ENCODE measurements around the gene NFIA.
A peak's percentile ranks its signal among the peaks of the same experiment; 100 is the strongest.
"Not testable (repeated sequence)": the region's sequence is repeated elsewhere in the genome, so short reads cannot be mapped to it uniquely, and the experiment has no call there.

Gene NFIA

DNA sequence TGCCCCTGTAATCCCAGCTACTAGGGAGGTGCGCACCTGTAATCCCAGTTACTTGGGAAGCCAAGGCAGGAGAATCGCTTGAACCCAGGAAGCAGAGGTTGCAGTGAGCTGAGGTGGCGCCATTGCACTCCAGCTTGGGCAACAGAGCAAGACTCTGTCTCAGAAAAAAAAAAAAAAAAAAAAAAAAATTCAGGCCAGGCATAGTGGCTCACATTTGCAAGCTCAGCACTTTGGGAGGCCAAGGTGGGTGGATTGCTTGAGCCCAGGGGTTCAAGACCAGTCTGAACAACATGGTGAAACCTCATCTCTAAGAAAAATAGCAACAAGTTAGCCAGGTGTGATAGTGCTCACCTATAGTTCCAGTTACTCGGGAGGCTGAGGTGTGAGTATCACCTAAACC is 20.8 kb upstream of the NFIA start:
- FAIRE-seq, result not testable (repeated sequence)

DNA sequence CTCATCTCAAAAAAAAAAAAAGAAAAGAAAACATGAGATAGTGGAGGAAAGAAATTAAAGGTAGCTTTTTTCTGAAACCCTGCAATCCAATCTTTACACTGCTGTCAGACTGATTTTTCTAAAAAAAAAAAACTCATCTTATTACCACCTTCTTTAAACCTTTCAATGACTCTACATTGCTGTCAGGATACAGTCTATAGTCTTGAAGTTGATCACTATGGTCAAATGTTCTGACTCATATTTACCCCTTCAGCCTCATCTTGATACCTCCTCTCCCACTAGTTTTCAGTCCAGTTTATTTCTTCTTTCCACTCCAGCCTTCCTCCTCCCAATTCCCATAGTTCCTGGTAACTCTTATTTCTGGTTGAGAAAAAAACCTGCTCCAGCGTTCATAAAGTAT is 17.7 kb upstream of the NFIA start:
- no peak for FAIRE-seq

DNA sequence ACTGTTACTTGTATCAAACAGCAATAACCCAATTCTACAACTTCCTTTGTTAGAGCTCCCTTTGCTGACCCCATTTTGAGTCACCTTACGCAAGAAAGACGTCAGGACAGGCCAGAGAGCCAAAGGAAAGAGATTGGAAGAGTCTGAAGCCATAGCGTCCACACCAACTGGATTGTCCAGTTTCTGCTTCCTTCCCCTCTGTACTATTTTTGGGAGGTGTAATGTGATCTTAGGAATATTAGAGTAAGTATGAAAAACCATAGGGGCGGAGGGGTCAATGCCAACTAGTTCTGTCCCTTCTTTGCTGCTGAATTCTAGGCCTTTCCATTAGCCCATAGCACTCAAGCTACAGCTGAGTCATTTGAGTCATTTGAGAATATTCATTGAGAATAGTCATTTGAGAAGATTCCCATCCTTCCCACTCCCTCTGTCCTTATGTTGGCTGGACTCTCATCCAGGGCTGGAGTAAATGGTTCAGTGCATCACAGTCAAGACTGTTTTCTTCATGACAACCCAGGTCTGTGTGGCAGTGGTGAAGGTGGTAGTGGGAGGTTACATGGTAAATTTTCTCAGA is 14.8 kb upstream of the NFIA start:
- FAIRE-seq, result no peak

DNA sequence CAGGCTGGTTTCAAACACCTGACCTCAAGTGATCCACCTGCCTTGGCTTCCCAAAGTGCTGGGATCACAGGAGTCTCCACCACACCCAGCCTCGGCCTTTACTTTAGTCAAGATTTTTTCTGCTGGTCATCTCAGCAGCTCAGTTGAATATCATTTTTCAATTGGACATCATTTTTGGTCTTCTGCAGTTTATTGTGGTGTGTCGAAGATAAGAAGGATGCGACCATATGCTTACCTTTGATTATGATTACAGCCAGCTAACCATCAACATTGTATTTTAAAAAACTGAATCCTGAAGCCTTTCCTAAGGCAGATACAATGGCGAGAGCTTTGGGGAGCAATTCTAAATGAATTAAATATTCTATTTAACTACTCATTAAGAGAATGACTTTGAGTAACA is 12.3 kb upstream of the NFIA start:
- no peak for FAIRE-seq

DNA sequence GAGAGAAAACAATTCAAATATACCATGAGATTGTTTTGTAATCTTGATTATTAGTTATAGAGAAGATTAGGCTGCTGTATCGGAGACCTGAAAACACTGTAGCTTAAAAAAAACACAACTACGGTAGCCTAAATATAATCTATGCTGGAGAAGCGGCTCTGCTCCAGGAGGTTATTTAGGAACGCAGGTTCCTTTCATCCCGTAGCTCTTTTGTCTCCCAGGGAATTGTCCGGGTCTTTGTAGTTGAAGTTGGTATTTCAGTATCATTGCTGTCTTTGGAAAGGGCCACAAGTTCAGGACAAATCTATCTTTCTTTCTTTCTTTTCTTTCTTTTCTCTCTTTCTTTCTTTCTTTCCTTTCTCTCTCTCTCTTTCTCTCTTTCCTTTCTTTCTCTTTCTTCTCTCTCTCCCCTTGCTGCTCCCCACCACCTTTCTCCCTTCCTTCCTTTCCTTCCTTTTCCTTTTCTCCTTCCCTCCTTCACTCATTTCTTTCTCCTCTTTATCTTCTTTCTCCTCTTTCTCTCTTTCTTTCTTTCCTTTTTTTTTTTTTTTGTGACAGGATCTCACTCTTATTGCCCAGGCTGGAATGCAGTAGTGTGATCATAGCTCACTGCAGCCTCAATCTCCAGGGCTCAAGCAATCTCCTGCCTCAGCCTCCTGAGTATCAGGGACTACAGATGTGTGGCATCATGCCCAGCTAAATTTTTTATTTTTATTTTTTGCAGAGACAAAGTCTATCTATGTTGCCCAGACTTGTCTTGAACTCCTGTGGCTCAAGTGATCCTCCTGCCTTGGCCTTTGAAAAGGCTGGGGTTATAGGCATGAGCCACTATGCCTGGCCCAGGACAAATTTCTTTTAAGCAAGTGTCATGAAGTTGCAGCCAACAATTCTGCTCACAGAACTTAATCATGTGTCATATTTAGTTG is 10.9 kb upstream of the NFIA start:
- no peak for FAIRE-seq

DNA sequence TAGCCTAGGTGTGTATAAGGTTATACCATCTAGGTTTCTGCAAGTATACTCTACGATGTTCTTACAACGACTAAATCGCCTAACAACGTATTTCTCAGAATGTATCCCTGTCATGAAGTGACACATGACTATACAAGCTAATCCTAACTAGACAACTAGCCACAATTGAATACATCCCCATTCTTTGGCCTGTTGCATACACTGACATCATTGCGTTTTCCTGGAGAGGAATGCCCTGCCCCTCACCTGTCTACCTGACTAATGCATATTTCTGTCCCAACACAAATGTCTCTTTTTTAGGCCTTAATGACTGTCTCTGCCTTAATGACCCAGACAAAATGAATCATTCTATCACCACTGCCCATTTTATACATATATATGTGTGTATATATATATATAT is 8.5 kb upstream of the NFIA start:
- no peak for FAIRE-seq

DNA sequence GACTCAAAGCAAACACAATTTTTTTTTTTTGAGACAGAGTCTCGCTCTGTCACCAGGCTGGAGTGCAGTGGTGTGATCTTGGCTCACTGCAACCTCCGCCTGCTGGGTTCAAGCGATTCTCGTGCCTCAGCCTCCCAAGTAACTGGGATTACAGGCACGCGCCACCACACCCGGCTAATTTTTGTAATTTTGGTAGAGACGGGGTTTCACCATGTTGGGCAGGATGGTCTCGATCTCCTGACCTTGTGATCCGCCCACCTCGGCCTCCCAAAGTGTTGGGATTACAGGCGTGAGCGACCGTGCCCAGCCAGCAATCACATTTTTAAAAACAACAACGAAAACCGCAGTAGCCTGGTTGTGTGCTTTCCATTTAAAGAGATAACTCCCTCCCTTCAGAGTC is 6.5 kb upstream of the NFIA start:
- not testable (repeated sequence) for FAIRE-seq

DNA sequence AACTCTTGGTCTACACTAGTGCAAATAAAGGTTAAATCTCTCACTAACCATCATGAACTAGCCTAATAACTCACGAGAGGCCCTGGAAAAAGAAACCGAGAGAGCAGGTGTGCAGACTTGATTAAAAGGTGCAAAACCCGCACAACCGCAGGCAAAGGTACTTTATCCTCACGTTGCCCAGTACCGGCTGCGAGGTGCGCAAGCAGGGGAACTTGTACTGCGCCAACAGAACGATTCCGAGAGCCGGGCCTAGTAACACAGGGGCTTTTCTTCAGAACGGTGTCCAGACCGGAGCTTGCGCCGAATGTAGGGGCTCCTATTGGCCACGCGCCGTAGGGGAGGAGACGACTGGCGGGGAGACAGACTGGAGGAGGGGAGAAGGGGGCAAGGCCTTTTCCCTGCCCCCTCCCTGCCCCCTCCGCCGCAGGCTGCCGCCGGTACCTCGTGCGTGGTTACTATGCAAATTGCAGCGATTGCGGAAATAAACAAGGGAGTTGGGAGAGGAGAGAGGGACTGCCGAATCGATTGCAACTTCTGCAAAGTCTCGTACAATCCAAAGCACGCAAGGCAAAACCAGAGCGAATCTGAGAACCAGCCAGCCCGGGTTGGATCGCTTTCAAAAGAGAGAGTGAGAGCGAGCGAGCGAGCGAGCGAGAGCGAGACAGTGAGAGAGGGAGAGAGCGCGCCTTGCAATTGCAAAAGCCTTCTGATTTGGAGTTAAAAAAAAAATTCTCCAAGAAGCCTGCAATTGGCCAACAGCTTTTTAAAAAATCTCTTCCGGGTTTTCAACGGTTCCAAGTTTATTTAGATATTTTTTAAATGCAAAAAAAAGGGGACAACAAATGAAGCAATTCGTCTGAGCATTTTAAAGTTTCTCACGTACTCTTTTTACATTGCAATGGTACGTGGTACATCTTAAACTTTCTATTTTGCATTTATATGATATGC is 5.4 kb upstream of the NFIA start:
- peak; percentile 83 for FAIRE-seq

DNA sequence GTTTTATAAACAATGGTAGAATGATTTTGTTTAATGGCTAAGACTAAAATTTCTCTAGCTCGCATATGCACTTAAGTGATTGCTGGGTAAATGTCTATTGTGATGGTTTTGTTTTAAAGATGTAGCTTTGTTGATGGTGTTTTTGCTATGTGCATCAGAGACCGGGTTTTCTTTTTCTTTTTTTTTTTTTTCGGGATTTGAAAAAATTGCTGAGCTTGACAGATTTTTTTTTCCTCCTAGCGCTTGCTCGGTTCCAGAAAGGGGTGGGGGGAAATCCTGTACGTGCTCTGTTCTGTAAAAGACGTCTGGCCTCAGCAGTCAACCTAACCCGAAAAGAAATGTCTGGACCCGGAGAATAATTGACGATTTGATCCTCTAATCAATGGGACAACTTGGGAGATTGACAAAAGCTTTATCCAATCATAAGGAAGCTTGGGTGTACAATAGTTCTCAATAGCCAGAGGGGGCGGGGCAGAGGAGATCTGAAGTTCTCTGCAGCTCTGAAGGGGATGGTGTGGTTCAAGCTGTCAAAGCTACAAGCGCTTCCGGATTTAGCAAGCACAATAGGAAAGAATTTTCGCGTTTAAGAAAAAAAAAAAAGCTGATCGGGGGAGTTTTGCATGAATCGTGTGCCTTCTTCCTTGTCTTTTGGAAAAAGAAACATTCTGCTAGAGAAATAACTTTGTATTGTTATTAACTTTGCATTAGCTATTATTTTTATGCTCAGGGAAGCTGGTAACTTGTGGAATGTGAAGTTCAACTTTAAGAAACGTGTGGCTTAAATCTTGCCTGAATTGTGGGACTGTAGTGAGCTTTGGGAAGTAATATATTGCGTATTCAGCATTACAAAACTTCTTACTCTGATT is 4.5 kb upstream of the NFIA start:
- peak; percentile 99 for FAIRE-seq

DNA sequence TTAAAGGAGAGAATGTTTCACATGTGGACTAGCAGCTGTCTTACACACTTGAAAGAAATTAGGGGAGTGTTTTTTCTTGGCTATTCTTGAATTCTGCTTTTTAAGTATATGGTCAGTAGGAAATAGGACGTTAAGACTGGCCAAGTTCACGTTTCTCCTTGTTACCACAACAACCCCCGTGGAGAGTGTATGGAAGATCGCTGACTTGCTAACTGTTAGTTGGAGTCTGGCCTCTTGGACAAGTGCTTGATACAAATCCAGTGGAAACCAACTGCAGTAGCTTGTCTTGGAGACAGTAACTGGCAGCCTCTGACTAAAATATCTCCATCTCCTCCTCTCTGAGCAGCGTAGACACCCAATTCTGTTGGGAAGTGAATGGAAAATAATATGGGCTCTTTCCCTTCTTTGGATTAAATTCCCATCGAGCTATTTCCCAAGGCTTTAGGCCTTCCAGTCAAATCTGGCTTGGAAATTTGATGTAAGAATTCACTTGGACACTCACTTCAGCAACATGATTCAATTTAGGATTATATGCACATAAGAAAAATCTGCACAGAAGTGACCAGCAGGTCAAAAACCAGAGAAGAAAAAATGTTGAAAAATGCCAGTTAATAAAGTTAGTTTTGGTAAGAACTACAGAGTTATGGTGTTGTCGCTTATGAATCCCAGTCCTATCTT is 3.6 kb upstream of the NFIA start:
- no peak for FAIRE-seq

DNA sequence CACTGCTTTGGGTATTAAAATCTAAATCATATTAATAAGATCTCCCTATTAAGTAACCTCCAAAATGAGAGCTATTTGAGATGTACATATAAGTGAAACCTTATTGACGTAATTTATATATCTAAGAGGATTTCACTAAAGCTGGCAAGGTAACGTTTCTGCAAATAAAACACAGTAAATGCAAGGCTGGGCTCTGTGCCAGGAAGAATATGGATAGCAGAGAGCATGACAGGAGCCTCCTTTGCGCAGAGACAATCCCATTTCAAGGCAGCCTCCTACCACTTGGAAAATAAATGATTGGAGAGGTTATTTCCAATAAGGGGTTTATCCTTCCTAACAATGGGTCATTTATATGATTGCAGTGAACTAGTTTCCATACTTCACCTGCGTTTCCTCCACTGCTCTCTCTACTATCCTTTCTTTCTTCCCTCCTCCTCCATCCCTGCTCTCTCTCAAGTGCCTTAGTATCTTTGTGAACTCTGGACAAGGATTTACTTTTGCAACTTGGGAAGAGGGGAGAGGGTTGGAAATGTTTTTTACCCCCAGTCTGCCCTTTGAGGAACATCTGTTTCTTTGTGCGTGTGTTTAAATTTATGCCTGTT is 3.0 kb upstream of the NFIA start:
- FAIRE-seq, result no peak

DNA sequence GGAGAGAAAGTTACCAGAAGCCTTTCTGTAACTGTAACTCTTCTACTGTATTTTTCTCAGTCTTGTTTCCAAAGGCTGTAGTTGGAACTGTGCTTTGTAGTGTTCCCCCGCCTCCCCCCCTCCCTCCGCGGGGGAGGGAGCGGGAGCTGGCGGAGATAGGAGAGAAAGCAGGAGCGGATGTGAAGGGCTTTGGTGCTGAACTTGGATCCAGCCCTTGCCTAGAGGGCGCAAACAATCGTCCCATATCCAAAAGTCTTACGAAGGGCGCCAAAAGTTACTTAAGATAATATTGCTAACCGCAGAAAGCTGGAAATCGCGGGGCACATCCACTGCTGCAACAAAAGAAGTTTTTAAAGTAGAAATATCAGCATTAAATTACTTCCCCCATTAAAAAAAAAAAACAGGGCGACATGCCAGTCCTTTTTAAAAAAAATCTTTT is 2.4 kb upstream of the NFIA start:
- FAIRE-seq, result peak; percentile 84

DNA sequence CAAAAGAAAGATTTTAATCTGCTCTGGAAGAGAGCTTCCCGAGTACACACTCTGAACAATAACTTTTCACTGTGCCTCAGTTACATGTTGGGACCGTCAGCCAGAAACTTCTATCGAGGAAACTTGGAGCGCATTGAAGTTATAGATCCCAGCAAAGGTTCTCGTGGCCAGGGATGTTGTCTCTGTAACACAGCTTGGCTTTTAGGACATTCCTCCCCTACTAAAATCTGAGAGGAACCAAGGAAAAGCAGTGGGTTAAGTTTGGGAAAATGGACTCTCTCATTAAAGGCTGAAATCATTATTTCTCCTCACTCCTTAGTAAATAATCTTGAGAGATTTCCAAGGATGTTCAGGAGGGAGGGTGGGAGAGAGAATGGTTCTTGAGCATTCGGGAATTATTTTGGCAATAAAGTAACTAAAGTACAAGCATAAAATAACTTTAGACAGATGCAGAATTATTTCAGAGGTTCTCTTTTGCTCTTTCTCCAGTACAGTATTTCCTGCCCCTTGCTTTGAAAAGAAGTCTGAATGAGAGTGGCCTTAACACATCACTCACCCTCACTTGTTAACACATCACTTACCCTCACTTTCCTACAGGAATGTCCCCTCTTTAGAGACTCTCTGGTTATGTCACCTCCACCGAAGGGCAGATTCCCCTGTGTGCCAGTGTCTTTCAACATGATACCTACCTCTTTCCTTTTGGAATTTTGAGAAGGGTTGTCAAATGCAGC is 1.8 kb upstream of the NFIA start:
- no peak for FAIRE-seq

DNA sequence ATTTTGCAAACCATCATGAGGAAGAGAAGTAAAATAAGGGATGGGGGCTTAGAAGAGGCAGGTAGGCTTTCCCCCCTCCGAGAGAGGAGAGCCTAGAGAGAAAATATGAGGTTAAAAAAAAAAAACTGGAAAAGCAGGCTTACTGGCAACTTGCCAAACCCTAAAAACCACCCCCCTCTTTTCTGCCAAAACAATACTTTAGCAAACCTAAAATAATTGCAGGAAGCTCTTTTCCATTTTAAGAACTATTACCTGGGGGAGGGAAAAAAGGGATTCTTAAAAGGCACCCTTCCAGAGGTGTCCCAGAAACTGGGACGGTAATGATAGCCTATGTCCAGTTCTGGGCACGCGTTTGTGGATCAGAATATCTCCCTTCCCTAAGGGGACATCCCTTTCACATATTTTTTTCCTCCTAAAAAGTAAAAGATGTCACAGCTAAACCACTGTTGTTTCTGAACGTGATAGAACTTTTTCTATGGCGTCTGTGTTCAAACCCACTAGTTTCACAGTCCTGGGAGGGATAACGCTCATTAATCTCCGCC is 1.1 kb upstream of the NFIA start:
- FAIRE-seq, result no peak

DNA sequence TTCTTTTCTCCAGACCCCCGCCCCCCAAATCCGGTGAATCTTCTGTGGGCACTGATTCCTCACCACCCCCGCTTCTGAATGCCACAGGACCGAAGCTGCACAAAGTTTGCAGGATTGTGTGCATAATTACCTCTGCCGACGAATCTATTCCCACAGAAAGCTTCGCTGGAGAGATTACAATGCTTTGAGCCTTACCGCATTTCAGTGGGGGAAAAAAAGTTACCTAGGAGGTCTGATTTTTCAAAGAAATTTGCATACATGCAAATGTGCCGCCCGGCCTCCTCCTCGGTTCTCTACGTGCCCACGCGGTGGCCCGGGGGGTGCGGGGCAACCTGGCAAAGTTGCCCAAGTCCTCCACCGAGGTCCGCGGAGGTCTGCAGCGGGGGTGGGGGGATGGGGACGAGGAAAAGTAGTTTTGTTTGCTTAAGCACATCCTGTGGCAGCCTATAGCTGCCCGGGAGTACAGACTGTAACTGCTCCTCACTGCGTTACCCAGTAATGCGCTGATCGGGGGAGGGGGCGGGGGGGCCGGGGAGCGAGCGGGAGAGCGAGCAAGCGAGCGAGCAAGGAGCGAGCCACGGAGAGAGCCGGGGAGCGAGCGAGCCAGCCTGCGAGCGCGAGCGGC is 563 bp upstream of the NFIA start:
- no peak for FAIRE-seq

DNA sequence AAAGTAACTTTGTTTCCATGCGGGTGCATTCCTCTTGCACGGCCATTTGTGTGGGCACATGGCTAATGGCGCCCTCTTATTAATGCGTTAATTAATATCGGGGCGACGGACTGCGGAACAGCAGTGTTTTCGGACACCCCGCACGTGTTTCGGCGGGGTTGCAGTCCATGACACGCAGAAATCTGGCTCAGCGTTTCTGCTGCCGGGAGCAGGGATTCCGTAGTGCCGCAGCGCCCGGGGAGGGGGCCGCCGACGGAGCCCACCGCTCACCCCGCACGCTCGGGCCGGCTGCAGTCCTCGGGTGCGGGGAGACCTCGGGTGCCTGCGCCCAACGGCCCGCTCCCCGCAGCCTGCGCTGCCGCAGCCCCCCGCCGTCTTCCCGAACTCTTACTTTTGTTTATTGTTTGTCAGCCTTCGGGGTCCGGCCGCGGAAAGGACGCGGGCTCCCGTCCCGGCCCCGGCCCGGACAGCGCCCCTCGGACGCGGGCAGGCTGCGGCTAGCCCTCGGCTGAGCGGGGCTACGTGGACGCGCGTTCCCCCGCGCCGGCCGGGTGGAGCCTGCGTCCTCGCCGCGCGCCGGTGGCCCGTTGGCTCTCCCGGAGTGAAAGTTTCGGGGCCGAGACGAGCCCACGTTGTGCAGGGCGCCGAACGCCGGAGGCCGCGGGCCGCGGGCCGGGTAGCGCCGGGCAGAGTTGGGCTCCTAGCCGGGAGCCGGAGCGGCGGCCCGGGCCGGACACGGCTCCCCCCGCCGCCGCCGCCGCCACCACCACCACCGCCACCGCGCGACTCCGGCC is 849 bp downstream of the NFIA start:
- no peak for FAIRE-seq

DNA sequence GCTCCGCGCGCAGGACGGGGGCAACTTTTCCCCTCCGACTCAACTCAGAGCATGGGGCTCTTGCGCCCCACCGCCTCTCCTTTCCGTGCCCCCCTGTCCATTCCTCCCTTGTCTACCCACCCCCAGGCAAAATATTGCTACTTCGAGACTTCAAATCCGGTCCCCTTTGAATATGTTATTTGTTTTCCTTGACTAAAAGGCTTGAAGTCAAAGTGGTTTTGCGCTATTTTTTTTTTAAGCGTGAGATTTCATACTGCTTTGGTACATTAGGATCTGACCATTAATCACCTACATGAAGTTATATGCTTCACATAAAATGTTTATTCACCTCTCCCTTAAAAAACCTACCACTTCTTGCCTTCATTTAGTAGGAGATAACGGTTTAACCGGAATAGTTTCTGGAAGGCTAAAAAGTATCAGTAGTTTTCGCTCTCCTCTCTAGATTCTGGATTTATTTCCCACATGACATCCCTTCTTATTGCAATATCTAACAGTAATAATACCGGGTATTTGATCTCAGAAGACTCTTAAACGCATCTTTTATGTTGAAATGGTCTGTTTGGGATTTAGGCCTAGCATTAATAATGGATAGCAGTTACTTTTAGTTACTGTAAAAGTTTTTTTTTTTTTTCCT is 1.6 kb downstream of the NFIA start:
- no peak for FAIRE-seq

DNA sequence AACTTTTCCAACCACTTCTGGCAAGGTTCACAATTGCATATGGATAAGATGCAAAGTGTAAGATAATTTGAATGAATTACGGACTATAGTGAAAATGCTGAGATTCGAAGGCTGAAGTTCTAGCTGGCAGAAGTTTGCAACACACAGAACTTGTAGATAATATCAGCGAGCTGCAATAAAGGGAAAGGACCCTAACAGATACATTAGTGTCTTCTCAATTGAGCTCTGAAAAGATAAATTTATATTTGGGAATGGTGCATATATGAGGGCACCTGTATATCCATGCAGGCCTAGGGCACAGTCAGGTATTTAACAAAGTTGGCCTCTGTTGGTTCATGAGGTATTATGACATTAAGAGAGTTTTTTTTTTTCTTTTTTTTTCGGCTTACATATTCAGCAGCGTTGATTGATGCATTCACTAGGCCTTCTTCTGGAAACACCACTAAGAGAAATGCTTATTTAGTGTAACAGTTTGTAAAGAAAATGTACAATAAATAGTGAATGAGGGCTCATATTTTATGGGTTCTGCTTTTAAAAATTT is 2.2 kb downstream of the NFIA start:
- no peak for FAIRE-seq

All from TTC549 (cell line).